ENCODE measurements around the gene FOXF2.

The FOXF2 gene

GRCh38 chr6:1437553-1438406 is 48.4 kb downstream of the FOXF2 start:
- no peak for DNase-seq (ENCODE audit: low spot score)
- Histone ChIP-seq H3K4me3 (no peak overlapping the region), H3K27ac (no peak overlapping the region)
- TF ChIP-seq CTCF (IDR thresholded peaks at IDR 0.05): no peak

DNA sequence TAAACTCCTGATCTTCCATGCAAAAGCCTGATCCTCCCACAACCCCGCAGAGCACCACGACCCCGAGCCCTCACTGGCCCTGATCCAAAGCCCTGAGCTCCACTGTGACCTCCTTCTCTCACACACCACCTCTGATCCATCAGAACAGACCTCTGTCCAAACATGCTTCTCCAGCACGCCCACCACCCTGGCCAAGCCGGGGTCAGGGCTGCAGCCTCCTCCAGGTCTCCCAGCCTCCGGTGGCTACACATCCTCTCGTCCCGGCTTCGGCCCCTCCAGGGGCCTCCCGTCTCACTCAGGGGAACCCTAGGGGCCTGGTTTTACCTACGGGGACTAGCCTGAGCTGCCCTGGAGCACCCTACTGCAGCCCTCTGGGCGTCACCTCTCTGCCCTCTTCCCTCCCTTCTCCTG is 49.1 kb downstream of the FOXF2 start:
- DNase-seq (ENCODE audit: low spot score): no peak
- H3K4me3 ChIP-seq: no peak overlapping the region
- no peak overlapping the region for H3K27ac ChIP-seq
- TF ChIP-seq CTCF (IDR thresholded peaks at IDR 0.05): no peak

- no peak overlapping the region for H3K27ac ChIP-seq
- H3K4me3 ChIP-seq: no peak overlapping the region
- DNase-seq (ENCODE audit: low spot score): no peak
- TF ChIP-seq CTCF (IDR thresholded peaks at IDR 0.05): no peak
These were observed 50.0 kb downstream of the FOXF2 start for GRCh38 chr6:1439349-1439748.

- H3K27ac ChIP-seq: no peak overlapping the region
- no peak for TF ChIP-seq CTCF (IDR thresholded peaks at IDR 0.05)
- no peak for DNase-seq (ENCODE audit: low spot score)
- no peak overlapping the region for H3K4me3 ChIP-seq
These were observed 53.6 kb downstream of the FOXF2 start for GRCh38 chr6:1442929-1443328.

Measured in coronary artery (tissue), 2 donors.